Heart left ventricle (tissue), 16 donors: ENCODE data around the gene EML1. TPM values are rescaled to one million over a fixed set of nuclear protein-coding genes. Genes with fewer than 3 reads are reported as not detected.

Source experiments
- ATAC-seq, 4 donors: fragments of 200-7000 bp; cut with Tn5 transposase; one replicate each; pipeline ENCODE4 v1.9.1; 2020 to 2022; ENCODE audit warnings: moderate library complexity in 4 of 4, mild to moderate bottlenecking in 3 of 4, moderate number of reproducible peaks in 1 of 4
- DNase-seq, 5 donors: peaks; one replicate each; pipeline ENCODE4 v3.0.0-alpha.2; 2020
- H3K27ac ChIP-seq, 12 donors: fragments of 200-600 bp; sonication (generic) in 4 of 12; one replicate each; pipeline versions ENCODE4 v1.5.0 to v1.8.0; 2016 to 2022; ENCODE audit warnings: mild to moderate bottlenecking in 2 of 12
- H3K27me3 ChIP-seq, 9 donors: fragments of 200-600 bp; sonication (generic) in 2 of 9; one replicate each; pipeline versions ENCODE4 v1.5.1 to v1.8.0; 2016 to 2022; ENCODE audit warnings: mild to moderate bottlenecking in 3 of 9
- H3K36me3 ChIP-seq, 9 donors: fragments of 200-600 bp; sonication (generic) in 2 of 9; one replicate each; pipeline versions ENCODE4 v1.5.0 to v1.8.0; 2018 to 2022; ENCODE audit warnings: mild to moderate bottlenecking in 2 of 9
- H3K4me1 ChIP-seq, 12 donors: fragments of 200-600 bp; sonication (generic) in 4 of 12; one replicate each; pipeline versions ENCODE4 v1.5.0 to v1.8.0; 2016 to 2022; ENCODE audit warnings: mild to moderate bottlenecking in 3 of 12
- H3K4me3 ChIP-seq, 12 donors: fragments of 200-600 bp; sonication (generic) in 4 of 12; one replicate each; pipeline versions ENCODE4 v1.5.0 to v1.8.0; 2017 to 2022; ENCODE audit warnings: mild to moderate bottlenecking in 9 of 12, moderate library complexity in 4 of 12
- H3K9me3 ChIP-seq, 12 donors: fragments of 200-600 bp; sonication (generic) in 4 of 12; one replicate each; pipeline versions ENCODE4 v1.5.0 to v1.8.0; 2016 to 2022; ENCODE audit warnings: mild to moderate bottlenecking in 1 of 12
- CTCF ChIP-seq, 12 donors: fragments of 200-600 bp; sonication (generic) in 4 of 12; IDR thresholded peaks; one replicate each; pipeline versions ENCODE4 v1.5.0 to v1.8.0; 2018 to 2022; ENCODE audit warnings: antibody characterized with exemption in 12 of 12, mild to moderate bottlenecking in 5 of 12
- POLR2A ChIP-seq, 2 donors: fragments of 450-650 bp; IDR thresholded peaks; one replicate each; pipeline ENCODE4 v1.6.1; 2017; ENCODE audit warnings: antibody characterized with exemption in 2 of 2, mild to moderate bottlenecking in 2 of 2, moderate library complexity in 2 of 2
- WGBS, 4 donors: extraction: QIAGEN DNeasy Blood & Tissue Kit in 2 of 4; methylation state at CpG; one replicate each; pipeline versions ENCODE4 v1.1.5 to v1.1.7; 2013 to 2018; 5-methylcytosine and 5-hydroxymethylcytosine counted together
- intact Hi-C, 10 donors: fragments of 100-400 bp; cut with DNase I; formaldehyde crosslinking; loops; one replicate each; pipeline versions ENCODE4 v1.11.1 to v1.14.2; 2022
- polyA plus RNA-seq, 2 donors: library from polyadenylated mRNA; stranded (reverse); fragments of 200-250 nt; gene quantifications; one replicate each; pipeline ENCODE4 v1.2.3, GENCODE V29; 2013
- total RNA-seq, 9 donors: library from RNA; depleted of rRNA in 2 of 9; stranded (reverse); fragments of >200 nt in 2 of 9; fragmentation: NEBNext Ultra II Directional in 3 of 9; extraction: Animal tissue kit (Norgen Biotek cat#: 25700) in 3 of 9; gene quantifications; one replicate each; pipeline versions ENCODE4 v1.1.0 to v1.2.4, GENCODE V29; 2016 to 2023
- donor health status: ischemic (EF 13 %, LVEDD 7.1; RV severe dilation, severe dysfunction).
- donor health status: healthy with polysubstance abuse.
- donor health status: DM: no; HTN: yes; CAD: no.
- donor health status: DM: no; HTN: no; CAD: no.
- donor health status: ischemic (EF 25% LVEDD 6.9; RV normal size, moderate dysfunction).
- donor health status: ischemic (EF 25% LVEDD 5.7; RV mildly dilated, moderate dysfunction).
- donor health status: healthy.
- donor health status: DM: yes; HTN: yes; CAD: no.
- donor health status: ischemic (EF 35%, LVEDD 5.7; RV mildly dilated, moderate dysfunction).
- donor health status: nonischemic (EF 11% LVEDD 7.7; RV severe dilation, severe dysfunction).
- donor health status: DM: yes; HTN: yes; CAD: no.
- donor health status: PGD.
- donor health status: ischemic (EF 29% LVEDD 5.4; RV normal size, mild dysfunction).
- donor health status: nonischemic (EF 23%, LVEDD 6.1; RV moderate dilation, normal function).

The EML1 gene
- total and polyA plus RNA-seq, 11 donors: 7.4 to 49.7 (median 39.3) TPM

- DNase-seq: no peak
- no peak for TF ChIP-seq POLR2A (IDR thresholded peaks at IDR 0.05)
- TF ChIP-seq CTCF (IDR thresholded peaks at IDR 0.05): no peak
- H3K27ac ChIP-seq: no peak overlapping the region
- intact Hi-C loops: no loop called here
- no peaks in the 10 kb centered on the region for H3K27me3 ChIP-seq
- no peaks in the 10 kb centered on the region for H3K9me3 ChIP-seq
- peaks cover 0 to 11% (median 4%) of the 10 kb centered on the region in 12 donors for H3K4me1 ChIP-seq
- no peak overlapping the region for H3K4me3 ChIP-seq
- H3K36me3 ChIP-seq: peaks cover 0 to 29% (median 6%) of the 10 kb centered on the region in 9 donors
- ATAC-seq: no peak
Measured at GRCh38 chr14:99855271-99855670, 62.1 kb downstream of the EML1 start.

GRCh38 chr14:99857551-99857950 lies 64.3 kb downstream of the EML1 start:
- DNase-seq: no peak
- no peaks in the 10 kb centered on the region for H3K27me3 ChIP-seq
- TF ChIP-seq POLR2A (IDR thresholded peaks at IDR 0.05) (no peak), CTCF (IDR thresholded peaks at IDR 0.05) (no peak)
- no peak for ATAC-seq
- no peak overlapping the region for H3K27ac ChIP-seq
- peaks cover 0 to 11% (median 4%) of the 10 kb centered on the region in 12 donors for H3K4me1 ChIP-seq
- WGBS, 4 donors: 97 to 100% (median 100%) methylated on average over 1 of the region's 1 CpG
- intact Hi-C loops: no loop called here
- H3K9me3 ChIP-seq: no peaks in the 10 kb centered on the region
- H3K4me3 ChIP-seq: no peak overlapping the region
- peaks cover 0 to 13% (median 0%) of the 10 kb centered on the region in 9 donors for H3K36me3 ChIP-seq

- Histone ChIP-seq H3K4me1 (no peaks in the 10 kb centered on the region), H3K36me3 (peaks cover 0 to 5% (median 0%) of the 10 kb centered on the region in 9 donors), H3K27ac (no peak overlapping the region), H3K4me3 (no peak overlapping the region), H3K27me3 (no peaks in the 10 kb centered on the region), H3K9me3 (no peaks in the 10 kb centered on the region)
- 81 to 91% (median 90%) methylated on average over 5 of the region's 5 CpGs for WGBS, 4 donors
- ATAC-seq (no peak), DNase-seq (no peak)
- TF ChIP-seq CTCF (IDR thresholded peaks at IDR 0.05) (no peak), POLR2A (IDR thresholded peaks at IDR 0.05) (no peak)
- intact Hi-C loops: no loop called here
Measured at GRCh38 chr14:99860219-99860618, 67.0 kb downstream of the EML1 start.

- intact Hi-C loops: no loop called here
- no peak for DNase-seq
- no peak overlapping the region for H3K27ac ChIP-seq
- peaks cover 0 to 22% (median 5%) of the 10 kb centered on the region in 9 donors for H3K36me3 ChIP-seq
- no peaks in the 10 kb centered on the region for H3K4me1 ChIP-seq
- H3K9me3 ChIP-seq: no peaks in the 10 kb centered on the region
- no peak for ATAC-seq
- H3K4me3 ChIP-seq: no peak overlapping the region
- 79 to 86% (median 84%) methylated on average over 4 of the region's 4 CpGs for WGBS, 4 donors
- no peaks in the 10 kb centered on the region for H3K27me3 ChIP-seq
- TF ChIP-seq POLR2A (IDR thresholded peaks at IDR 0.05) (no peak), CTCF (IDR thresholded peaks at IDR 0.05) (no peak)
Measured at GRCh38 chr14:99862136-99862535, 68.9 kb downstream of the EML1 start.
